K562 (cell line): ENCODE data around the gene RMC1. TPM values are rescaled to one million over a fixed set of nuclear protein-coding genes. Genes with fewer than 3 reads are reported as not detected.

ENCODE experiments used
- ATAC-seq: fragments of 200-7000 bp; cut with Tn5 transposase; 3 replicates; pipeline ENCODE4 v1.9.1; 2020; ENCODE audit warnings: moderate library complexity
- BruUV-seq: library from RNA; stranded (reverse); fragments of 400-500 nt; replicated peaks from 2 replicates; lab custom pipeline; 2021; lab: Mats Ljungman, UMichigan
- CTCF ChIA-PET: fragments of 300-600 bp; formaldehyde crosslinking; extraction: SDS; loops from one replicate; lab custom pipeline; 2021; ENCODE audit warnings: low intra/inter-chr PET ratio; lab: Yijun Ruan, JAX
- POLR2A ChIA-PET: fragments of 300-600, 350-650 bp; sonication (Branson Sonifier 250); formaldehyde crosslinking; extraction: SDS; loops from one replicate; lab custom pipeline; 2021; ENCODE audit warnings: antibody characterized with exemption, inconsistent platforms; lab: Yijun Ruan, JAX
- DNase-seq, 4 experiments: peaks; one replicate each; pipeline versions ENCODE4 v3.0.0 to v3.0.0-alpha.2; 2011 to 2018; ENCODE audit warnings: low spot score in 3 of 4, mixed read lengths in 3 of 4; ENCODE audit errors: extremely low read depth in 1 of 4
- FAIRE-seq: peaks from 2 replicates; lab custom pipeline; 2011; peaks lifted over from hg19 to GRCh38; lab: Jason Lieb, UNC
- H2AFZ ChIP-seq: 2 replicates; pipeline ENCODE4 v1.6.0; 2011; ENCODE audit warnings: low read depth, low read length, control low read depth, inconsistent platforms
- H3K27ac ChIP-seq: fragments of 200-600 bp; 3 replicates; pipeline ENCODE4 v1.8.0; 2011; ENCODE audit warnings: low read depth, mild to moderate bottlenecking, control low read depth, inconsistent platforms, low read length, moderate library complexity, mixed read lengths; ENCODE audit errors: extremely low read depth
- H3K27me3 ChIP-seq, 2 experiments: fragments of 300-600 bp in 1 of 2; 2 replicates in 1 of 2; 3 replicates in 1 of 2; pipeline versions ENCODE4 v1.6.0 to v1.8.0; 2011; ENCODE audit warnings: inconsistent platforms in 2 of 2, low read length in 2 of 2, mild to moderate bottlenecking in 1 of 2, mixed read lengths in 1 of 2, moderate library complexity in 1 of 2; ENCODE audit not compliant: control insufficient read depth in 2 of 2, insufficient read depth in 2 of 2
- H3K36me3 ChIP-seq: fragments of 300-600 bp; 3 replicates; pipeline ENCODE4 v1.8.0; 2011; ENCODE audit warnings: mild to moderate bottlenecking, low read length, inconsistent platforms; ENCODE audit not compliant: control insufficient read depth, insufficient read depth
- H3K4me1 ChIP-seq, 2 experiments: fragments of 200-600 bp in 1 of 2; replicated peaks in 1 of 2; 2 replicates in 1 of 2; 3 replicates in 1 of 2; pipeline versions ENCODE4 v1.5.1 to v1.8.0; 2011; ENCODE audit warnings: inconsistent platforms in 2 of 2, low read length in 2 of 2, mild to moderate bottlenecking in 1 of 2, mixed read lengths in 1 of 2, moderate library complexity in 1 of 2; ENCODE audit not compliant: control insufficient read depth in 2 of 2, insufficient read depth in 2 of 2
- H3K4me2 ChIP-seq: 2 replicates; pipeline ENCODE4 v1.6.1; 2011; ENCODE audit warnings: low read length, control low read depth, inconsistent platforms, mixed read lengths; ENCODE audit not compliant: insufficient read depth
- H3K4me3 ChIP-seq: fragments of 200-600 bp; sonication (generic), shearing (Covaris generic); 2 replicates; pipeline ENCODE4 v1.5.1; 2016; ENCODE audit warnings: control low read depth, inconsistent platforms
- H3K79me2 ChIP-seq: fragments of 200-600 bp; 3 replicates; pipeline ENCODE4 v1.8.0; 2011; ENCODE audit warnings: low read length, inconsistent platforms; ENCODE audit not compliant: control insufficient read depth, insufficient read depth
- H3K9ac ChIP-seq, 2 experiments: 2 replicates each; pipeline versions ENCODE4 v1.6.0 to v1.6.1; 2011; ENCODE audit warnings: low read depth in 2 of 2, low read length in 2 of 2, control low read depth in 1 of 2, inconsistent platforms in 1 of 2, mild to moderate bottlenecking in 1 of 2, mixed read lengths in 1 of 2; ENCODE audit not compliant: insufficient read depth in 1 of 2
- H3K9me1 ChIP-seq: one replicate; pipeline ENCODE4 v1.6.0; 2011; ENCODE audit warnings: inconsistent platforms, mild to moderate bottlenecking, low read length, moderate library complexity; ENCODE audit not compliant: control insufficient read depth, insufficient read depth
- H3K9me3 ChIP-seq: replicated peaks from 2 replicates; pipeline ENCODE4 v1.5.1; 2011; ENCODE audit warnings: low read depth, low read length, inconsistent platforms; ENCODE audit not compliant: control insufficient read depth, insufficient read depth
- H4K20me1 ChIP-seq: replicated peaks from 2 replicates; pipeline ENCODE4 v1.6.1; 2011; ENCODE audit warnings: low read length, inconsistent platforms, mixed read lengths; ENCODE audit not compliant: control insufficient read depth, insufficient read depth
- GATAD2B ChIP-seq: fragments of 450-650 bp; IDR thresholded peaks from 2 replicates; pipeline ENCODE4 v1.6.1; 2017; ENCODE audit warnings: mild to moderate bottlenecking, borderline replicate concordance
- RB1 ChIP-seq: fragments of 450-650 bp; IDR thresholded peaks from 2 replicates; pipeline ENCODE4 v1.6.1; 2017; ENCODE audit warnings: low read depth, mild to moderate bottlenecking
- RBM14 ChIP-seq: fragments of 200-400 bp; formaldehyde crosslinking; IDR thresholded peaks from 2 replicates; pipeline ENCODE4 v1.6.1; 2018; ENCODE audit warnings: low read depth, mild to moderate bottlenecking, low read length, moderate library complexity, borderline replicate concordance; ENCODE audit not compliant: insufficient read depth
- ZNF24 ChIP-seq: fragments of 450-650 bp; IDR thresholded peaks from 2 replicates; pipeline ENCODE4 v1.6.1; 2016
- WGBS: fragments of 100-300 bp; shearing (Covaris generic); methylation state at CpG from one replicate; pipeline ENCODE4 v1.1.6; 2016; ENCODE audit warnings: low coverage, mixed read lengths; ENCODE audit not compliant: insufficient coverage; ENCODE audit errors: missing lambda C conversion rate; 5-methylcytosine and 5-hydroxymethylcytosine counted together
- in situ Hi-C: fragments of 300-500 bp; cut with MboI; formaldehyde crosslinking; loops from 4 replicates; pipeline ENCODE4 v1.15.0; 2018; ENCODE audit warnings: inconsistent platforms, mixed read lengths
- intact Hi-C: fragments of 100-400 bp; cut with micrococcal nuclease; formaldehyde crosslinking; loops from 2 replicates; pipeline ENCODE4 v1.14.2; 2022
- polyA plus RNA-seq, 8 experiments: library from polyadenylated mRNA; depleted of rRNA in 4 of 8; stranded (reverse) in 5 of 8; unstranded in 3 of 8; fragments of >200 nt; fragmentation: Nextera tagmentation in 2 of 8; fragmentation: Illumina TruSeq in 1 of 8; extraction: Ambion mirVana in 2 of 8; extraction: Trizol in 1 of 8; gene quantifications; 2 replicates each; pipeline versions ENCODE4 v1.2.1 to v1.2.3, GENCODE V29; 2011 to 2014; ENCODE audit warnings: inconsistent platforms in 1 of 8, missing spikeins in 1 of 8
- total RNA-seq, 7 experiments: library from RNA; depleted of rRNA in 6 of 7; stranded (reverse); fragments of >200 nt in 6 of 7; fragmentation: Illumina TruSeq in 2 of 7; extraction: Trizol in 2 of 7; gene quantifications; 2 replicates each; pipeline versions ENCODE4 v1.2.1 to v1.2.3, GENCODE V29; 2011 to 2021; ENCODE audit warnings: low replicate concordance in 1 of 7
- TF ChIP-seq, protein P1 (sequence below): sonication (generic); formaldehyde crosslinking; IDR thresholded peaks from 2 replicates; pipeline ENCODE4 v1.8.0; 2023; ENCODE audit warnings: mild to moderate bottlenecking, missing genetic modification reagents
- TF ChIP-seq, protein P2 (sequence below), 2 experiments: fragments of 450-650 bp; IDR thresholded peaks; 2 replicates each; pipeline ENCODE4 v1.6.1; 2016
- TF ChIP-seq, protein P3 (sequence below), 3 experiments: IDR thresholded peaks in 2 of 3; conservative IDR thresholded peaks in 1 of 3; 2 replicates each; pipeline ENCODE4 v1.5.1; 2011 to 2012; ENCODE audit warnings: low read length in 3 of 3, mild to moderate bottlenecking in 3 of 3, control low read depth in 2 of 3, improper control_type of control experiment in 1 of 3, inconsistent platforms in 1 of 3, low read depth in 1 of 3, mixed read lengths in 1 of 3, moderate library complexity in 1 of 3; ENCODE audit not compliant: insufficient read depth in 2 of 3
- TF ChIP-seq, protein P4 (sequence below): fragments of 150-350 bp; conservative IDR thresholded peaks from 2 replicates; pipeline ENCODE4 v1.6.1; 2014; ENCODE audit warnings: low read length

RMC1 gene
- total and polyA plus RNA-seq, 9 of the 15 experiments (the other 6 are each of a cell fraction or from before 2014, with no cell fraction given): 7.5 to 42.4 (median 35.5) TPM

DNA sequence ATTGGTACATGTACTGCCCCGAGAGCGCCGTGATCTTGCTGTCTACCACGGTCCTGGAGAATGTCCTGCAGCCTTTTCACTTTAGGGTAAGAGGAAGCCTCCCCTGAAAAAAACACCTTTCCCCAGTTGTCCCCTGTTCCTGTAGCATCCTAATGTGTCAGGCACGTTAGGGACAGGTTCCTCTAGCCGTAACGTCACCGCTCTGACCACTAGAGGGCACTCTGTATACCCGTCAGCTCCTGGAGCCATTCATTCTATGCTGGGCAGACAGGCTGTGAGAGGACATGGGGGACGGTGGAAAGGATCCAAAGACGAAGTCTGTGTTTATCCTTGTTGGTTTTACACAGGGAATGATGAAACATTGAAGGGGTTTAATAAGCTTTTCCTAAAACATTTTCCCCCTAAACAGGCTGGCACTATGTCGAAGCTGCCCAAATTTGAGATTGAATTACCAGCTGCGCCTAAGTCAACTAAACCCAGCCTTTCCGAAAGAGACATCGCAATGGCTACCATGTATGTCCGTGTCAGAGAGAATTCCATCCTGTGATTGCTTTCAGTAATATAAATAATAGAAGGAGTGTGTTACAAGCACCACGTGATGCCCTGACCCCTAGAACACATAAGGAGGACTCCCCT is 12.7 kb downstream of the RMC1 start:
- H3K9me1 ChIP-seq: no peaks in the 10 kb centered on the region
- ATAC-seq (peak; percentile 100), FAIRE-seq (peak; percentile 98), DNase-seq (peak; percentile 78 to 90 (median 80))
- POLR2A ChIA-PET: interaction anchor here (0.6 to 1.3 kb wide), 6 partner anchors 8 to 175 kb away, joined by 3 to 5 read pairs (median 4); partner anchors contain the start of gene RMC1
- intact Hi-C loops: loop anchor here (1.0 kb wide), 2 partner anchors 70 to 187 kb away; partner anchors contain the start of gene NPC1
- no peaks in the 10 kb centered on the region for H3K9me3 ChIP-seq
- no peaks in the 10 kb centered on the region for H4K20me1 ChIP-seq
- H2AFZ ChIP-seq: peak overlapping the region; percentile 17; the same call in 1 of the 2 replicates
- in situ Hi-C loops: loop anchor here (5.0 kb wide), 1 partner anchor 71 kb away; the partner anchor contains the start of gene NPC1
- CTCF ChIA-PET: interaction anchor here (0.9 to 3.0 kb wide), 2 partner anchors 70 to 77 kb away, joined by 3 to 24 read pairs; partner anchors contain the start of gene NPC1
- no peak overlapping the region for H3K27ac ChIP-seq
- no peak overlapping the region for H3K9ac ChIP-seq
- no peak overlapping the region for H3K4me3 ChIP-seq
- WGBS: 35% methylated on average over 17 of the region's 17 CpGs
- no TSS peak for BruUV-seq
- peaks cover 73% of the 10 kb centered on the region for H3K36me3 ChIP-seq
- no peaks in the 10 kb centered on the region for H3K79me2 ChIP-seq
- no peaks in the 10 kb centered on the region for H3K27me3 ChIP-seq
- no peak overlapping the region for H3K4me2 ChIP-seq
- no peaks in the 10 kb centered on the region; a peak in 1 of 5 replicates for H3K4me1 ChIP-seq
- no peak for TF ChIP-seq RBM14
- TF ChIP-seq GATAD2B: no peak
- TF ChIP-seq, protein P1, sequence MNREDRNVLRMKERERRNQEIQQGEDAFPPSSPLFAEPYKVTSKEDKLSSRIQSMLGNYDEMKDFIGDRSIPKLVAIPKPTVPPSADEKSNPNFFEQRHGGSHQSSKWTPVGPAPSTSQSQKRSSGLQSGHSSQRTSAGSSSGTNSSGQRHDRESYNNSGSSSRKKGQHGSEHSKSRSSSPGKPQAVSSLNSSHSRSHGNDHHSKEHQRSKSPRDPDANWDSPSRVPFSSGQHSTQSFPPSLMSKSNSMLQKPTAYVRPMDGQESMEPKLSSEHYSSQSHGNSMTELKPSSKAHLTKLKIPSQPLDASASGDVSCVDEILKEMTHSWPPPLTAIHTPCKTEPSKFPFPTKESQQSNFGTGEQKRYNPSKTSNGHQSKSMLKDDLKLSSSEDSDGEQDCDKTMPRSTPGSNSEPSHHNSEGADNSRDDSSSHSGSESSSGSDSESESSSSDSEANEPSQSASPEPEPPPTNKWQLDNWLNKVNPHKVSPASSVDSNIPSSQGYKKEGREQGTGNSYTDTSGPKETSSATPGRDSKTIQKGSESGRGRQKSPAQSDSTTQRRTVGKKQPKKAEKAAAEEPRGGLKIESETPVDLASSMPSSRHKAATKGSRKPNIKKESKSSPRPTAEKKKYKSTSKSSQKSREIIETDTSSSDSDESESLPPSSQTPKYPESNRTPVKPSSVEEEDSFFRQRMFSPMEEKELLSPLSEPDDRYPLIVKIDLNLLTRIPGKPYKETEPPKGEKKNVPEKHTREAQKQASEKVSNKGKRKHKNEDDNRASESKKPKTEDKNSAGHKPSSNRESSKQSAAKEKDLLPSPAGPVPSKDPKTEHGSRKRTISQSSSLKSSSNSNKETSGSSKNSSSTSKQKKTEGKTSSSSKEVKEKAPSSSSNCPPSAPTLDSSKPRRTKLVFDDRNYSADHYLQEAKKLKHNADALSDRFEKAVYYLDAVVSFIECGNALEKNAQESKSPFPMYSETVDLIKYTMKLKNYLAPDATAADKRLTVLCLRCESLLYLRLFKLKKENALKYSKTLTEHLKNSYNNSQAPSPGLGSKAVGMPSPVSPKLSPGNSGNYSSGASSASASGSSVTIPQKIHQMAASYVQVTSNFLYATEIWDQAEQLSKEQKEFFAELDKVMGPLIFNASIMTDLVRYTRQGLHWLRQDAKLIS (CRISPR knock-in tag): no peak
- TF ChIP-seq, protein P2, sequence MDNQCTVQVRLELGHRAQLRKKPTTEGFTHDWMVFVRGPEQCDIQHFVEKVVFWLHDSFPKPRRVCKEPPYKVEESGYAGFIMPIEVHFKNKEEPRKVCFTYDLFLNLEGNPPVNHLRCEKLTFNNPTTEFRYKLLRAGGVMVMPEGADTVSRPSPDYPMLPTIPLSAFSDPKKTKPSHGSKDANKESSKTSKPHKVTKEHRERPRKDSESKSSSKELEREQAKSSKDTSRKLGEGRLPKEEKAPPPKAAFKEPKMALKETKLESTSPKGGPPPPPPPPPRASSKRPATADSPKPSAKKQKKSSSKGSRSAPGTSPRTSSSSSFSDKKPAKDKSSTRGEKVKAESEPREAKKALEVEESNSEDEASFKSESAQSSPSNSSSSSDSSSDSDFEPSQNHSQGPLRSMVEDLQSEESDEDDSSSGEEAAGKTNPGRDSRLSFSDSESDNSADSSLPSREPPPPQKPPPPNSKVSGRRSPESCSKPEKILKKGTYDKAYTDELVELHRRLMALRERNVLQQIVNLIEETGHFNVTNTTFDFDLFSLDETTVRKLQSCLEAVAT (IDR thresholded peaks at IDR 0.05): 0 out of 4 replicates have a peak, but pooled peaks of 1 of the 2 experiments have one; percentile 15
- peak; percentile 69; the same call in 1 of the 2 replicates for TF ChIP-seq RB1
- peak; percentile 36; the same call in 1 of the 2 replicates for TF ChIP-seq ZNF24
- TF ChIP-seq, protein P3, sequence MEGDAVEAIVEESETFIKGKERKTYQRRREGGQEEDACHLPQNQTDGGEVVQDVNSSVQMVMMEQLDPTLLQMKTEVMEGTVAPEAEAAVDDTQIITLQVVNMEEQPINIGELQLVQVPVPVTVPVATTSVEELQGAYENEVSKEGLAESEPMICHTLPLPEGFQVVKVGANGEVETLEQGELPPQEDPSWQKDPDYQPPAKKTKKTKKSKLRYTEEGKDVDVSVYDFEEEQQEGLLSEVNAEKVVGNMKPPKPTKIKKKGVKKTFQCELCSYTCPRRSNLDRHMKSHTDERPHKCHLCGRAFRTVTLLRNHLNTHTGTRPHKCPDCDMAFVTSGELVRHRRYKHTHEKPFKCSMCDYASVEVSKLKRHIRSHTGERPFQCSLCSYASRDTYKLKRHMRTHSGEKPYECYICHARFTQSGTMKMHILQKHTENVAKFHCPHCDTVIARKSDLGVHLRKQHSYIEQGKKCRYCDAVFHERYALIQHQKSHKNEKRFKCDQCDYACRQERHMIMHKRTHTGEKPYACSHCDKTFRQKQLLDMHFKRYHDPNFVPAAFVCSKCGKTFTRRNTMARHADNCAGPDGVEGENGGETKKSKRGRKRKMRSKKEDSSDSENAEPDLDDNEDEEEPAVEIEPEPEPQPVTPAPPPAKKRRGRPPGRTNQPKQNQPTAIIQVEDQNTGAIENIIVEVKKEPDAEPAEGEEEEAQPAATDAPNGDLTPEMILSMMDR (IDR thresholded peaks at IDR 0.05 in 2 of 3, conservative IDR thresholded peaks at IDR 0.05 in 1 of 3; ENCODE audit: insufficient read depth in 2 of 3, low read depth in 1 of 3, low read length in 3 of 3): peak; percentile 92 to 99 (median 93)
- TF ChIP-seq, protein P4, sequence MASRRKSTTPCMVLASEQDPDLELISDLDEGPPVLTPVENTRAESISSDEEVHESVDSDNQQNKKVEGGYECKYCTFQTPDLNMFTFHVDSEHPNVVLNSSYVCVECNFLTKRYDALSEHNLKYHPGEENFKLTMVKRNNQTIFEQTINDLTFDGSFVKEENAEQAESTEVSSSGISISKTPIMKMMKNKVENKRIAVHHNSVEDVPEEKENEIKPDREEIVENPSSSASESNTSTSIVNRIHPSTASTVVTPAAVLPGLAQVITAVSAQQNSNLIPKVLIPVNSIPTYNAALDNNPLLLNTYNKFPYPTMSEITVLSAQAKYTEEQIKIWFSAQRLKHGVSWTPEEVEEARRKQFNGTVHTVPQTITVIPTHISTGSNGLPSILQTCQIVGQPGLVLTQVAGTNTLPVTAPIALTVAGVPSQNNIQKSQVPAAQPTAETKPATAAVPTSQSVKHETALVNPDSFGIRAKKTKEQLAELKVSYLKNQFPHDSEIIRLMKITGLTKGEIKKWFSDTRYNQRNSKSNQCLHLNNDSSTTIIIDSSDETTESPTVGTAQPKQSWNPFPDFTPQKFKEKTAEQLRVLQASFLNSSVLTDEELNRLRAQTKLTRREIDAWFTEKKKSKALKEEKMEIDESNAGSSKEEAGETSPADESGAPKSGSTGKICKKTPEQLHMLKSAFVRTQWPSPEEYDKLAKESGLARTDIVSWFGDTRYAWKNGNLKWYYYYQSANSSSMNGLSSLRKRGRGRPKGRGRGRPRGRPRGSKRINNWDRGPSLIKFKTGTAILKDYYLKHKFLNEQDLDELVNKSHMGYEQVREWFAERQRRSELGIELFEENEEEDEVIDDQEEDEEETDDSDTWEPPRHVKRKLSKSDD: 0 out of 2 replicates have a peak, but pooled peaks have one; percentile 72
